ENCODE results near the gene FURIN.

Gene FURIN

GRCh38 chr15:90892498-90893174, 24.2 kb downstream of the FURIN start:
- no peaks in the 10 kb centered on the region for H3K79me1 ChIP-seq (ENCODE audit: low read depth, low read length)
- H2AK5ac ChIP-seq (ENCODE audit: low read depth, low read length) = no peak overlapping the region
- peaks cover 0 to 6% of the 10 kb centered on the region in 2 donors for H3K36me3 ChIP-seq (replicated peaks in 1 of 2; ENCODE audit: control insufficient read depth in 2 of 2, insufficient read depth in 2 of 2, low read length in 2 of 2)
- WGBS, 2 donors (ENCODE audit: extremely low coverage in 2 of 2, insufficient read length in 2 of 2, insufficient replicate concordance in 1 of 2) = no CpG with 5 or more reads among the region's 29 CpGs
- no peak overlapping the region for H3K27ac ChIP-seq (replicated peaks; ENCODE audit: low read length)
- peak overlapping the region; percentile 12 for H4K91ac ChIP-seq (ENCODE audit: low read depth, low read length, poor library complexity)
- H3K23ac ChIP-seq (ENCODE audit: low read depth, low read length, poor library complexity) = peak overlapping the region; percentile 65
- H3K27me3 ChIP-seq (ENCODE audit: control insufficient read depth in 3 of 3, insufficient read depth in 3 of 3, low read depth in 1 of 3, low read length in 3 of 3) = no peaks in the 10 kb centered on the region
- no peak overlapping the region for H2AFZ ChIP-seq (ENCODE audit: low read length)
- no peaks in the 10 kb centered on the region for H3K9me3 ChIP-seq (replicated peaks in 1 of 2; ENCODE audit: control insufficient read depth in 2 of 2, insufficient read depth in 1 of 2, low read depth in 1 of 2, low read length in 2 of 2)
- H2BK5ac ChIP-seq (ENCODE audit: low read length) = peak overlapping the region; percentile 93
- no peak overlapping the region for H2BK120ac ChIP-seq (ENCODE audit: low read depth, low read length)
- H3K14ac ChIP-seq (ENCODE audit: low read length) = no peak overlapping the region
- peak overlapping the region; percentile 44 for H3K9ac ChIP-seq (ENCODE audit: low read depth, low read length, poor library complexity)
- peak overlapping the region in 1 of 2 donors; percentile 5 for H3K4me3 ChIP-seq (ENCODE audit: low read length in 2 of 2)
- no peak for DNase-seq (ENCODE audit: low spot score)
- no peak overlapping the region for H3K4me2 ChIP-seq (ENCODE audit: insufficient read depth, low read length, poor library complexity, severe bottlenecking)
- peak overlapping the region; percentile 64 for H3K18ac ChIP-seq (ENCODE audit: low read length)
- H2BK15ac ChIP-seq (ENCODE audit: low read length) = no peak overlapping the region
- no peak overlapping the region for H4K8ac ChIP-seq (ENCODE audit: low read depth, low read length)
- H3K4ac ChIP-seq (ENCODE audit: low read length) = no peak overlapping the region
- no peaks in the 10 kb centered on the region for H3K4me1 ChIP-seq (ENCODE audit: control insufficient read depth in 2 of 2, insufficient read depth in 1 of 2, low read depth in 1 of 2, low read length in 2 of 2)
- H2BK12ac ChIP-seq (ENCODE audit: low read length) = peak overlapping the region; percentile 41

DNA sequence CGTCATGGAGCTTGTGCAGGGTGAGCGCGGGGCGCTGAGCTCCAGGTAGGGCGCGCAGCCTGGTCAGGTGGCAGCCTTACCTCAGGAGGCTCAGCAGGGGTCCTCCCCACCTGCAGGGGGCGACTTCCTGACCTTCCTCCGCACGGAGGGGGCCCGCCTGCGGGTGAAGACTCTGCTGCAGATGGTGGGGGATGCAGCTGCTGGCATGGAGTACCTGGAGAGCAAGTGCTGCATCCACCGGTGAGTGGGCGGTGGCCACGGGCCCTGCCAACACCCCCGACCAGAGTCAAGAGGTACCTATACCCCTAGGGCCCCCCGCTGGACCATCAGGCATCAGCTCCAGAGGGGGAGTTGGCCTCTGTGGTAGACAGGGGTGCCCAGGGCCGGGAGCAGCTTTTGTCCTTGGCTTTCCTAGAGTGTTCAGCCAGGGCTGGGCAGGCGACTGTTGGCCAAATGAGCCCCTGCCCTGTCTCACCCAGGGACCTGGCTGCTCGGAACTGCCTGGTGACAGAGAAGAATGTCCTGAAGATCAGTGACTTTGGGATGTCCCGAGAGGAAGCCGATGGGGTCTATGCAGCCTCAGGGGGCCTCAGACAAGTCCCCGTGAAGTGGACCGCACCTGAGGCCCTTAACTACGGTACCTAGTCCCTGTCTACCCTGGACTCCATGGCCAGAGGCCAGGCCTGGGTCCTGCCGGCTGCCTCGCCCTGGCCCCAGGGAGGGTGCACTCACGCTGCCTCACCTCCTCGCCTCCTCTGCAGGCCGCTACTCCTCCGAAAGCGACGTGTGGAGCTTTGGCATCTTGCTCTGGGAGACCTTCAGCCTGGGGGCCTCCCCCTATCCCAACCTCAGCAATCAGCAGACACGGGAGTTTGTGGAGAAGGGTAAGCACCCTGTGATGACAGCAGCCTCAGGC, 25.0 kb downstream of the FURIN start:
- Histone ChIP-seq H3K79me1 (ENCODE audit: low read depth, low read length) (no peaks in the 10 kb centered on the region), H4K91ac (ENCODE audit: low read depth, low read length, poor library complexity) (no peak overlapping the region), H2BK15ac (ENCODE audit: low read length) (no peak overlapping the region), H3K27ac (replicated peaks; ENCODE audit: low read length) (no peak overlapping the region), H3K18ac (ENCODE audit: low read length) (peak overlapping the region; percentile 64), H2BK12ac (ENCODE audit: low read length) (peak overlapping the region; percentile 41), H2BK120ac (ENCODE audit: low read depth, low read length) (no peak overlapping the region), H3K23ac (ENCODE audit: low read depth, low read length, poor library complexity) (peak overlapping the region; percentile 65), H3K4me1 (ENCODE audit: control insufficient read depth in 2 of 2, insufficient read depth in 1 of 2, low read depth in 1 of 2, low read length in 2 of 2) (no peaks in the 10 kb centered on the region), H3K9me3 (replicated peaks in 1 of 2; ENCODE audit: control insufficient read depth in 2 of 2, insufficient read depth in 1 of 2, low read depth in 1 of 2, low read length in 2 of 2) (no peaks in the 10 kb centered on the region), H4K8ac (ENCODE audit: low read depth, low read length) (no peak overlapping the region), H3K36me3 (replicated peaks in 1 of 2; ENCODE audit: control insufficient read depth in 2 of 2, insufficient read depth in 2 of 2, low read length in 2 of 2) (peaks cover 0 to 6% of the 10 kb centered on the region in 2 donors), H2AFZ (ENCODE audit: low read length) (no peak overlapping the region), H3K4me3 (ENCODE audit: low read length in 2 of 2) (peak overlapping the region in 1 of 2 donors; percentile 5), H2AK5ac (ENCODE audit: low read depth, low read length) (no peak overlapping the region), H3K4me2 (ENCODE audit: insufficient read depth, low read length, poor library complexity, severe bottlenecking) (no peak overlapping the region), H3K4ac (ENCODE audit: low read length) (no peak overlapping the region), H2BK5ac (ENCODE audit: low read length) (peak overlapping the region; percentile 93), H3K27me3 (ENCODE audit: control insufficient read depth in 3 of 3, insufficient read depth in 3 of 3, low read depth in 1 of 3, low read length in 3 of 3) (no peaks in the 10 kb centered on the region), H3K9ac (ENCODE audit: low read depth, low read length, poor library complexity) (peak overlapping the region; percentile 44), H3K14ac (ENCODE audit: low read length) (no peak overlapping the region)
- no peak for DNase-seq (ENCODE audit: low spot score)
- no CpG with 5 or more reads among the region's 33 CpGs for WGBS, 2 donors (ENCODE audit: extremely low coverage in 2 of 2, insufficient read length in 2 of 2, insufficient replicate concordance in 1 of 2)

GRCh38 chr15:90895571-90896117, 27.3 kb downstream of the FURIN start:
- no peak overlapping the region for H2BK12ac ChIP-seq (ENCODE audit: low read length)
- 100% methylated on average over 1 of the region's 10 CpGs; no CpG with 5 or more reads in 1 of the 2 donors for WGBS, 2 donors (ENCODE audit: extremely low coverage in 2 of 2, insufficient read length in 2 of 2, insufficient replicate concordance in 1 of 2)
- H2BK5ac ChIP-seq (ENCODE audit: low read length) = peak overlapping the region; percentile 62
- H3K4me3 ChIP-seq (ENCODE audit: low read length in 2 of 2) = no peak overlapping the region
- no peak overlapping the region for H4K91ac ChIP-seq (ENCODE audit: low read depth, low read length, poor library complexity)
- peak overlapping the region; percentile 50 for H3K9ac ChIP-seq (ENCODE audit: low read depth, low read length, poor library complexity)
- H3K4ac ChIP-seq (ENCODE audit: low read length) = no peak overlapping the region
- no peak overlapping the region for H2BK120ac ChIP-seq (ENCODE audit: low read depth, low read length)
- H2BK15ac ChIP-seq (ENCODE audit: low read length) = peak overlapping the region; percentile 58
- H3K4me2 ChIP-seq (ENCODE audit: insufficient read depth, low read length, poor library complexity, severe bottlenecking) = no peak overlapping the region
- DNase-seq (ENCODE audit: low spot score) = no peak
- peak overlapping the region; percentile 52 for H3K23ac ChIP-seq (ENCODE audit: low read depth, low read length, poor library complexity)
- no peaks in the 10 kb centered on the region for H3K9me3 ChIP-seq (replicated peaks in 1 of 2; ENCODE audit: control insufficient read depth in 2 of 2, insufficient read depth in 1 of 2, low read depth in 1 of 2, low read length in 2 of 2)
- H3K27ac ChIP-seq (replicated peaks; ENCODE audit: low read length) = no peak overlapping the region
- H4K8ac ChIP-seq (ENCODE audit: low read depth, low read length) = no peak overlapping the region
- peak overlapping the region; percentile 56 for H3K14ac ChIP-seq (ENCODE audit: low read length)
- H3K18ac ChIP-seq (ENCODE audit: low read length) = peak overlapping the region; percentile 64
- no peaks in the 10 kb centered on the region for H3K79me1 ChIP-seq (ENCODE audit: low read depth, low read length)
- H2AFZ ChIP-seq (ENCODE audit: low read length) = peak overlapping the region; percentile 67
- H3K27me3 ChIP-seq (ENCODE audit: control insufficient read depth in 3 of 3, insufficient read depth in 3 of 3, low read depth in 1 of 3, low read length in 3 of 3) = peaks cover 0 to 2% (median 0%) of the 10 kb centered on the region in 3 experiments
- peaks cover 0 to 6% of the 10 kb centered on the region in 2 donors for H3K36me3 ChIP-seq (replicated peaks in 1 of 2; ENCODE audit: control insufficient read depth in 2 of 2, insufficient read depth in 2 of 2, low read length in 2 of 2)
- no peaks in the 10 kb centered on the region for H3K4me1 ChIP-seq (ENCODE audit: control insufficient read depth in 2 of 2, insufficient read depth in 1 of 2, low read depth in 1 of 2, low read length in 2 of 2)
- H2AK5ac ChIP-seq (ENCODE audit: low read depth, low read length) = no peak overlapping the region
